ENCODE results near the gene ATP6V0A4.
"Not testable (repeated sequence)": the region's sequence is repeated elsewhere in the genome, so short reads cannot be mapped to it uniquely, and the experiment has no call there.

ATP6V0A4 gene

GRCh38 chr7:138798836-138799235, 840 bp upstream of the ATP6V0A4 start:
- in situ Hi-C loops (cut with MboI; ENCODE audit: low pct_unique_long_range_greater_than_20kb, low sequenced_read_pairs, unreplicated experiment), result no loop called here
- no peak for DNase-seq (ENCODE audit: low spot score)

GRCh38 chr7:138797046-138797445, 950 bp downstream of the ATP6V0A4 start:
- in situ Hi-C loops (cut with MboI; ENCODE audit: low pct_unique_long_range_greater_than_20kb, low sequenced_read_pairs, unreplicated experiment); DNase-seq (ENCODE audit: low spot score): not testable (repeated sequence)

More at GRCh38 chr7:138798836-138799235, 840 bp upstream of the ATP6V0A4 start:
- TF ChIP-seq CTCF (IDR thresholded peaks at IDR 0.05; ENCODE audit: extremely low read depth, insufficient read depth, missing control alignments), result no peak

- no peak for TF ChIP-seq CTCF (IDR thresholded peaks at IDR 0.05; ENCODE audit: extremely low read depth, insufficient read depth, missing control alignments)
- no peak for DNase-seq (ENCODE audit: low spot score)
- in situ Hi-C loops (cut with MboI; ENCODE audit: low pct_unique_long_range_greater_than_20kb, low sequenced_read_pairs, unreplicated experiment), result no loop called here
Measured at GRCh38 chr7:138796038-138796615, 1.9 kb downstream of the ATP6V0A4 start.

GRCh38 chr7:138785587-138786437, 12.2 kb downstream of the ATP6V0A4 start:
- no peak for DNase-seq (ENCODE audit: low spot score)
- in situ Hi-C loops (cut with MboI; ENCODE audit: low pct_unique_long_range_greater_than_20kb, low sequenced_read_pairs, unreplicated experiment), result no loop called here
- TF ChIP-seq CTCF (IDR thresholded peaks at IDR 0.05; ENCODE audit: extremely low read depth, insufficient read depth, missing control alignments), result no peak

- TF ChIP-seq CTCF (IDR thresholded peaks at IDR 0.05; ENCODE audit: extremely low read depth, insufficient read depth, missing control alignments), result no peak
- in situ Hi-C loops (cut with MboI; ENCODE audit: low pct_unique_long_range_greater_than_20kb, low sequenced_read_pairs, unreplicated experiment), result no loop called here
- no peak for DNase-seq (ENCODE audit: low spot score)
Measured at GRCh38 chr7:138784692-138785091, 13.3 kb downstream of the ATP6V0A4 start.

GRCh38 chr7:138781004-138781403, 17.0 kb downstream of the ATP6V0A4 start:
- in situ Hi-C loops (cut with MboI; ENCODE audit: low pct_unique_long_range_greater_than_20kb, low sequenced_read_pairs, unreplicated experiment), result no loop called here

More at GRCh38 chr7:138781004-138781403, 17.0 kb downstream of the ATP6V0A4 start:
- DNase-seq (ENCODE audit: low spot score), result no peak
- TF ChIP-seq CTCF (IDR thresholded peaks at IDR 0.05; ENCODE audit: extremely low read depth, insufficient read depth, missing control alignments), result no peak
